GM21529 (cell line): ENCODE results near the gene SPANXN1.
"Not testable (repeated sequence)": the region's sequence is repeated elsewhere in the genome, so short reads cannot be mapped to it uniquely, and the experiment has no call there.

Source experiments
- ATAC-seq: cut with Tn5 transposase; IDR thresholded peaks from one replicate; pipeline ENCODE4 v1.9.1; 2021; ENCODE audit not compliant: unreplicated experiment

Gene SPANXN1

GRCh38 chrX:145247203-145247602 is at the start of gene SPANXN1:
Gene SPANXN1 (plus strand): TSS chrX:145247503. CDS start chrX:145247587, 84 bp downstream.
- ATAC-seq = not testable (repeated sequence)

GRCh38 chrX:145199078-145199477 is 48.2 kb upstream of the SPANXN1 start:
- ATAC-seq = no peak

GRCh38 chrX:145213504-145213903 is 33.8 kb upstream of the SPANXN1 start:
- ATAC-seq = no peak

- ATAC-seq = no peak
Measured at GRCh38 chrX:145292218-145292617, 44.9 kb downstream of the SPANXN1 start.
